PC-3 (cell line): ENCODE data around the gene JAK2.

ENCODE experiments used
- CTCF ChIP-seq: fragments of 300-600 bp; sonication (generic); conservative IDR thresholded peaks from 2 replicates; pipeline ENCODE4 v1.5.1; 2017; ENCODE audit warnings: antibody characterized with exemption, low read depth, mild to moderate bottlenecking, low read length
- EZH2 ChIP-seq: fragments of 300-600 bp; sonication (generic); IDR thresholded peaks from one replicate; pipeline ENCODE4 v1.6.1; 2017; ENCODE audit warnings: antibody characterized with exemption, mild to moderate bottlenecking, low read length; ENCODE audit not compliant: unreplicated experiment
- EZH2phosphoT487 ChIP-seq: fragments of 300-600 bp; sonication (generic); IDR thresholded peaks from 2 replicates; pipeline ENCODE4 v1.6.1; 2018; ENCODE audit warnings: mild to moderate bottlenecking, antibody characterized with exemption, low read length, borderline replicate concordance

GRCh38 chr9:5146241-5146640 is 161.2 kb downstream of the JAK2 start:
- TF ChIP-seq CTCF (no peak), EZH2 (no peak), EZH2phosphoT487 (no peak)
